ENCODE results near the gene EIF1AX. TPM values are rescaled to one million over a fixed set of nuclear protein-coding genes. Genes with fewer than 3 reads are reported as not detected.

The EIF1AX gene
- total and polyA plus RNA-seq, 4 donors, result 37.3 to 104 (median 47.8) TPM

DNA sequence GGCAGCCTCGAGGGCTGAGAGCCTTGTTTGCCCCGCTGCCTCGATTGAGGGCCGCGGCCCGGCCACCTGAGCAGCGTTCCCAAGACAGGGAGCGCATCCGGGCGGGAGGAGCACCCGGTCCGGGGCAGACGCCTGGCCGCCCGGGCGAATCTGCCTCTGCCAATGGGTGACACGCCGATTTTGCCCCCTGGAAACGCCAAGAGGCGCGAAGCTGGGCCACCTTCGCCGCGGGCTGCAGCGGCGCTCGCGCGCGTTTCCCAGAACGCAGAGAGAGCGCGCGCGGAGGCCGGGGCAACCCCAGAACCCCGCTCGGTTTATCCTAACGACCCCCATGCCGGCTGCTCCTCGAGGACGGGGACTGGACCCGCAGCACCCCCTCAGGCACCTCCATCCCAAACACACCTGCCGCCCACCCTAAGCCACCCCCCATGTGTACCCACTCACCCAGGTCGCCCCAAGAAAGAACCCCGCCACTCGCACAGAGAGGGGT lies 25.5 kb downstream of the EIF1AX start:
- Histone ChIP-seq H3K9ac (ENCODE audit: insufficient read depth in 1 of 2, low read length in 2 of 2) (no peak overlapping the region), H3K9me3 (ENCODE audit: control insufficient read depth in 4 of 4, insufficient read depth in 3 of 4, low read length in 3 of 4) (peaks cover 0 to 10% (median 0%) of the 10 kb centered on the region in 4 donors), H3K36me3 (ENCODE audit: control insufficient read depth in 4 of 4, insufficient read depth in 4 of 4, low read length in 4 of 4) (no peaks in the 10 kb centered on the region), H3K4me3 (no peak overlapping the region), H3K27me3 (ENCODE audit: control insufficient read depth in 3 of 3, insufficient read depth in 3 of 3, low read length in 2 of 3) (peaks cover 3 to 63% (median 51%) of the 10 kb centered on the region in 3 donors), H3K4me1 (ENCODE audit: control insufficient read depth in 5 of 5, insufficient read depth in 5 of 5, low read length in 5 of 5) (peaks cover 0 to 4% (median 0%) of the 10 kb centered on the region in 5 donors), H3K27ac (ENCODE audit: low read depth in 1 of 2, low read length in 1 of 2) (no peak overlapping the region)
- TF ChIP-seq, protein P1, sequence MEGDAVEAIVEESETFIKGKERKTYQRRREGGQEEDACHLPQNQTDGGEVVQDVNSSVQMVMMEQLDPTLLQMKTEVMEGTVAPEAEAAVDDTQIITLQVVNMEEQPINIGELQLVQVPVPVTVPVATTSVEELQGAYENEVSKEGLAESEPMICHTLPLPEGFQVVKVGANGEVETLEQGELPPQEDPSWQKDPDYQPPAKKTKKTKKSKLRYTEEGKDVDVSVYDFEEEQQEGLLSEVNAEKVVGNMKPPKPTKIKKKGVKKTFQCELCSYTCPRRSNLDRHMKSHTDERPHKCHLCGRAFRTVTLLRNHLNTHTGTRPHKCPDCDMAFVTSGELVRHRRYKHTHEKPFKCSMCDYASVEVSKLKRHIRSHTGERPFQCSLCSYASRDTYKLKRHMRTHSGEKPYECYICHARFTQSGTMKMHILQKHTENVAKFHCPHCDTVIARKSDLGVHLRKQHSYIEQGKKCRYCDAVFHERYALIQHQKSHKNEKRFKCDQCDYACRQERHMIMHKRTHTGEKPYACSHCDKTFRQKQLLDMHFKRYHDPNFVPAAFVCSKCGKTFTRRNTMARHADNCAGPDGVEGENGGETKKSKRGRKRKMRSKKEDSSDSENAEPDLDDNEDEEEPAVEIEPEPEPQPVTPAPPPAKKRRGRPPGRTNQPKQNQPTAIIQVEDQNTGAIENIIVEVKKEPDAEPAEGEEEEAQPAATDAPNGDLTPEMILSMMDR (IDR thresholded peaks at IDR 0.05; ENCODE audit: control extremely low read depth, extremely low read depth), result no peak
- DNase-seq (no peak), ATAC-seq (ENCODE audit: insufficient read depth, low FRiP score) (no peak)
- WGBS, 2 donors, result 7 to 33% methylated on average over 31 to 47 of the region's 47 CpGs

DNA sequence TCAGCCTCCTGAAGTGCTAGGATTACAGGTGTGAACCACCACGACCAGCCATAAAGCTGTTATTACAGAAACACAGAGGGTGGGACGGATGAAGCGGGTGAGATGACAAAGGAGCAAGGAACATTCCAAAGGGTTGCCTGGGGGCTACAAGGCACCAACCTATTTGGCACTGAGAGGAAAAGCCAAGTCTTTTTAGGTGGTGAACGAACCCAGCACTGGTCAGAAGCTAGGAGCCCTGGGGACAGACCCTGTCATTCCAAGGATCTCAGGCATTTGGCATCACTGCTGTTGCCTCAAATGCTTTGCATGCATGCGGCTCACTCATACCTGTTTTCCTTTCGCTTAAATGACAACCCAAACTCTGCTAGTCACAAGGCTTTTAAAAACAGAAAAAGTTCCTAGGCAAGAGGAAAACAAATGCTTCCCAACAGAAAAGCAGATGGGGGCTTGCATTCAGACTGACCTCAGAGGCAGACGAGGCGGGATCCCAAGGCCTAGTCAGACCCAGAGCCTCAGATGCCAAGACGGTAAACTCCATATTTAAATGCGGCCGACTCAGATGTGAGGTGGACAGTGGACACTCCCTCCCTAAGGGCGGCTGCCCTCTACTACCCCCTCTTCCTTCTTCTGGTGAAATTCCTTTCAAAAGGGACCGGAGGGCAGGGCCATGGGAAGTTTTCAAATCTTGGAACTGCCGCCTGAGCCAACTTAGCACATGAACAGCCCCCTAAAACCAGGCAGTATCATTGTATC lies 29.4 kb downstream of the EIF1AX start:
- no peak overlapping the region for H3K9ac ChIP-seq (ENCODE audit: insufficient read depth in 1 of 2, low read length in 2 of 2)
- TF ChIP-seq, protein P1 (IDR thresholded peaks at IDR 0.05; ENCODE audit: control extremely low read depth, extremely low read depth), result no peak

DNA sequence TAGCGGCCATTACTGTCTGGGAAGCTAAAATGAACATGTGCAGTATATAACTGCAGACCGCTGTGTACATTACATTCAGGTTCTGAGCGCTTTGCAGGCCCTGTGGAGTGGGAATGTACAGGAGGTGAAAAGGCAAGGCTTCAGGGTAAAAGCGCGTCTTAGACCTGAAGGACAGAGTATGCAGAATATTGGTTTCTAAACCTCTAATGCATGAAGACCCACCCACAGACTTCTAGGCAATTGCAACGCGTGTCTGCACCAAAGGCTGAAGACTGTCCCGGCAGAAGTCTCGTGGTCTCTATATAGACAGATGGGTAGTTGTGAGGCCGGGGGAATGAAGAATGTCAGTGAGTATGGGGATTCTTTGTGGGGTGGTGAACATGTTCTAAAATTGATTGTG lies 30.4 kb downstream of the EIF1AX start:
- Histone ChIP-seq H3K9ac (ENCODE audit: insufficient read depth in 1 of 2, low read length in 2 of 2) (no peak overlapping the region), H3K9me3 (ENCODE audit: control insufficient read depth in 4 of 4, insufficient read depth in 3 of 4, low read length in 3 of 4) (peaks cover 0 to 2% (median 0%) of the 10 kb centered on the region in 4 donors), H3K4me1 (ENCODE audit: control insufficient read depth in 5 of 5, insufficient read depth in 5 of 5, low read length in 5 of 5) (peaks cover 0 to 2% (median 0%) of the 10 kb centered on the region in 5 donors), H3K27ac (ENCODE audit: low read depth in 1 of 2, low read length in 1 of 2) (no peak overlapping the region), H3K36me3 (ENCODE audit: control insufficient read depth in 4 of 4, insufficient read depth in 4 of 4, low read length in 4 of 4) (no peaks in the 10 kb centered on the region), H3K27me3 (ENCODE audit: control insufficient read depth in 3 of 3, insufficient read depth in 3 of 3, low read length in 2 of 3) (peaks cover 3 to 51% (median 31%) of the 10 kb centered on the region in 3 donors), H3K4me3 (no peak overlapping the region)
- 94 to 98% methylated on average over 10 of the region's 10 CpGs for WGBS, 2 donors
- TF ChIP-seq, protein P1 (IDR thresholded peaks at IDR 0.05; ENCODE audit: control extremely low read depth, extremely low read depth), result no peak
- ATAC-seq (ENCODE audit: insufficient read depth, low FRiP score) (no peak), DNase-seq (no peak)

More for the DNA sequence above, 29.4 kb downstream of the EIF1AX start:
- DNase-seq (no peak), ATAC-seq (ENCODE audit: insufficient read depth, low FRiP score) (no peak)
- Histone ChIP-seq H3K4me3 (no peak overlapping the region), H3K27ac (ENCODE audit: low read depth in 1 of 2, low read length in 1 of 2) (no peak overlapping the region), H3K36me3 (ENCODE audit: control insufficient read depth in 4 of 4, insufficient read depth in 4 of 4, low read length in 4 of 4) (no peaks in the 10 kb centered on the region), H3K9me3 (ENCODE audit: control insufficient read depth in 4 of 4, insufficient read depth in 3 of 4, low read length in 3 of 4) (peaks cover 0 to 6% (median 0%) of the 10 kb centered on the region in 4 donors), H3K4me1 (ENCODE audit: control insufficient read depth in 5 of 5, insufficient read depth in 5 of 5, low read length in 5 of 5) (peaks cover 0 to 4% (median 0%) of the 10 kb centered on the region in 5 donors), H3K27me3 (ENCODE audit: control insufficient read depth in 3 of 3, insufficient read depth in 3 of 3, low read length in 2 of 3) (peaks cover 3 to 51% (median 31%) of the 10 kb centered on the region in 3 donors)
- 89 to 97% methylated on average over 14 of the region's 14 CpGs for WGBS, 2 donors
